ENCODE results near the gene MIS18BP1.
A peak's percentile ranks its signal among the peaks of the same experiment; 100 is the strongest.
"Not testable (repeated sequence)": the region's sequence is repeated elsewhere in the genome, so short reads cannot be mapped to it uniquely, and the experiment has no call there.

MIS18BP1 gene

DNA sequence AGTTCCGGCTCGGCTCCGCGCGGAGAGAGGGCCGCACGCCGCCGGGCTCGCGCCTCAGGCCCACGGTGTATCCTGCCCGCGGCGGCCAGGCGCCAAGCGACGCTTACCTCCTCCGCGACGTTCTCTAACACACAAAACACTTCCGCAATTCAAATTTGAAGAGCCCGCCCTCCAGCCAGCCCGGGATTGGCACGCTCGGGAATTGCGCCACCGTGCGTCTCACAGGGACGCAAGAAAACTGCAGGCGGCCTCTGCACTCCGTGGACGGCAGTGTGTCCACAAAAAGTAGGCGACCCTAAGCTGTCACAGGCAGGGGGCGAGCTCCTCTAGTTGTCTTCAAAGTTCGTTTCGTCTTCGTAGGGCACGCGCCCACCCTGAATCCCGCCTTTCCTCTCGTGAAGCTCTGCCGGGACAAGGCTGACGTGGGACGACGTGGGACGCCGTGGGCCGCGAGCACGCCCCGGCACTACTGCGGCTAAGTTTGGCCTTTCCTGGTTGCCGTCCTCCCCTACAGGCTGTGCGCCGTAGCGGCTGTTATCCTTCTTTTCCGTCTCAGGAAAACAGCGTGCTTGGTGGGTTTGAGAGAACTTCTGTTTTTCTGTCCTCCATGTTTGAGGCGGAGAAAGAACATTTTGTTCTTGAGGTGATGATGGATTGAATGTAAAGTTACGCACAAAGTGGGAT, at the start of gene MIS18BP1:
Gene MIS18BP1 (minus strand): TSS at position 133 of the 684 bp plus-strand sequence. CDS start 5,916 bp downstream, outside the sequence.
- TF ChIP-seq, protein P1, sequence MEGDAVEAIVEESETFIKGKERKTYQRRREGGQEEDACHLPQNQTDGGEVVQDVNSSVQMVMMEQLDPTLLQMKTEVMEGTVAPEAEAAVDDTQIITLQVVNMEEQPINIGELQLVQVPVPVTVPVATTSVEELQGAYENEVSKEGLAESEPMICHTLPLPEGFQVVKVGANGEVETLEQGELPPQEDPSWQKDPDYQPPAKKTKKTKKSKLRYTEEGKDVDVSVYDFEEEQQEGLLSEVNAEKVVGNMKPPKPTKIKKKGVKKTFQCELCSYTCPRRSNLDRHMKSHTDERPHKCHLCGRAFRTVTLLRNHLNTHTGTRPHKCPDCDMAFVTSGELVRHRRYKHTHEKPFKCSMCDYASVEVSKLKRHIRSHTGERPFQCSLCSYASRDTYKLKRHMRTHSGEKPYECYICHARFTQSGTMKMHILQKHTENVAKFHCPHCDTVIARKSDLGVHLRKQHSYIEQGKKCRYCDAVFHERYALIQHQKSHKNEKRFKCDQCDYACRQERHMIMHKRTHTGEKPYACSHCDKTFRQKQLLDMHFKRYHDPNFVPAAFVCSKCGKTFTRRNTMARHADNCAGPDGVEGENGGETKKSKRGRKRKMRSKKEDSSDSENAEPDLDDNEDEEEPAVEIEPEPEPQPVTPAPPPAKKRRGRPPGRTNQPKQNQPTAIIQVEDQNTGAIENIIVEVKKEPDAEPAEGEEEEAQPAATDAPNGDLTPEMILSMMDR (conservative IDR thresholded peaks at IDR 0.05; ENCODE audit: low read depth, low read length), result peak; percentile 34

DNA sequence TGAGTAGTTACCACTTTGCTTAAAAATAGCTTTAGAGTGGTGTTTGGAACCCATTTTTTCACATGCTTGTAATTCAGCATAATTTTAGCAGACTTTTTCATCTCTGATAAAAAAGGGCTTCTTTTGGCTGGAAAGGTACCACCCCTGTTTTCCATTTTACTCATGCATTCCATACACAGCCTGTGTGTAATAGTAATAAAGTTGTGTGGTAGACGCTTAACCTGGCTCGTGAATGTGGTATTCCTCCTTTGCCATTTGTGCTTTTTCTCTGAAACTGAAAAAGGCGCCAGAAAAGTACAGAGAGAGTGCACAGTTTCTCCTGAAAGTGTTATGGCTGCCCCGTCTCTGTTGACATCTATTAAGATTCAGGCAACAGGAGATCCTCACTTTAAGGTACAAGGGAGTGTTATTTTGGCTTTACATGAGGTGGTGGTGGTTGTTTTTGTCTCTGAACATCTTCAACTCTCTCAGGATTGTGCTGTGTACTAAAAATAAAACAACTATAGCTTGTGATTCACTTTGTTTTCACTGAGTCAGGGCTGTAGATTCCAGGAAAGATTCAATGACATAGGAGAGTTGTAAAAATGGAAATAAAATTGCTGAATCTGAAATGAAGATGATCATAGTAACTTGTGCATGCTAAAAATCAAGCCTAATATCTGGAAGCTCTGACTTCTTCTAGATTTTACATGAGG, 45.6 kb upstream of the MIS18BP1 start:
- no peaks in the 10 kb centered on the region for H3K79me2 ChIP-seq (ENCODE audit: insufficient read depth, low read depth)
- H2AFZ ChIP-seq (ENCODE audit: low read depth), result peak overlapping the region; percentile 22; the same call in 1 of the 2 replicates
- peak overlapping the region; percentile 28; the same call in 1 of the 2 replicates for H3K27ac ChIP-seq
- TF ChIP-seq, protein P1 (conservative IDR thresholded peaks at IDR 0.05; ENCODE audit: low read depth, low read length), result no peak
- H4K20me1 ChIP-seq (ENCODE audit: insufficient read depth), result no peaks in the 10 kb centered on the region
- H3K27me3 ChIP-seq (ENCODE audit: insufficient read depth, low read depth), result no peaks in the 10 kb centered on the region
- no peak overlapping the region for H3K9ac ChIP-seq
- no peak overlapping the region for H3K4me3 ChIP-seq (IDR thresholded peaks at IDR 0.05; ENCODE audit: insufficient read depth, low read depth, low read length)
- H3K4me1 ChIP-seq (ENCODE audit: low read depth, poor library complexity, severe bottlenecking), result peaks cover 9% of the 10 kb centered on the region
- H3K4me2 ChIP-seq, result no peak overlapping the region
- H3K36me3 ChIP-seq (ENCODE audit: insufficient read depth), result no peaks in the 10 kb centered on the region

More for the DNA sequence above, at the start of gene MIS18BP1:
- H3K4me1 ChIP-seq (ENCODE audit: low read depth, poor library complexity, severe bottlenecking), result peaks cover 20% of the 10 kb centered on the region
- peaks cover 41% of the 10 kb centered on the region for H3K79me2 ChIP-seq (ENCODE audit: insufficient read depth, low read depth)
- no peaks in the 10 kb centered on the region for H4K20me1 ChIP-seq (ENCODE audit: insufficient read depth)
- H2AFZ ChIP-seq (ENCODE audit: low read depth), result peak within 1 kb of the TSS; percentile 76
- peak within 1 kb of the TSS; percentile 83 for H3K4me2 ChIP-seq
- peak within 1 kb of the TSS; percentile 79 for H3K9ac ChIP-seq
- peak within 1 kb of the TSS; percentile 77 for H3K27ac ChIP-seq
- no peaks in the 10 kb centered on the region for H3K27me3 ChIP-seq (ENCODE audit: insufficient read depth, low read depth)
- no peaks in the 10 kb centered on the region for H3K36me3 ChIP-seq (ENCODE audit: insufficient read depth)
- no peak within 1 kb of the TSS for H3K4me3 ChIP-seq (IDR thresholded peaks at IDR 0.05; ENCODE audit: insufficient read depth, low read depth, low read length)

DNA sequence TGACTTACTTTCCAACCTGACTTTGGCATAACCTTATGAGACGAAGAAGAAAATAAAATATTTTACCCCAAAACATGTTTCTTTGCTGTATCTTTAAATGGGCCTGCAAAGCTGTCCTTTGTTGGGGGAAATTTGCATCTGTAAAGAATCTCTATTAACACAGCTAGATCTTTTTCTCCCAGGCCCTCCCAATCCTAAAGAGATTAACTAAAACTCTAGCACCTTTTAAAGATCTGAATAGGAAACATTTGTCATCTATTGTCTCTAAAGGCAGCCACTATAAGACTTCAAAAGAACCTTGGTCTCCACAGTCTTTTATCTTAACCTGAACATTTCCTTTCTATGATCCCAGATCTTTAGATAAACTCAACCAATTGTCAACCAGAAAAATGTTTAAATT, 41.8 kb upstream of the MIS18BP1 start:
- not testable (repeated sequence) for H3K4me1 ChIP-seq (ENCODE audit: low read depth, poor library complexity, severe bottlenecking); H3K4me3 ChIP-seq (IDR thresholded peaks at IDR 0.05; ENCODE audit: insufficient read depth, low read depth, low read length); H3K27ac ChIP-seq; H3K9ac ChIP-seq; H3K27me3 ChIP-seq (ENCODE audit: insufficient read depth, low read depth); H3K36me3 ChIP-seq (ENCODE audit: insufficient read depth); H2AFZ ChIP-seq (ENCODE audit: low read depth); H3K4me2 ChIP-seq; H3K79me2 ChIP-seq (ENCODE audit: insufficient read depth, low read depth); H4K20me1 ChIP-seq (ENCODE audit: insufficient read depth)

DNA sequence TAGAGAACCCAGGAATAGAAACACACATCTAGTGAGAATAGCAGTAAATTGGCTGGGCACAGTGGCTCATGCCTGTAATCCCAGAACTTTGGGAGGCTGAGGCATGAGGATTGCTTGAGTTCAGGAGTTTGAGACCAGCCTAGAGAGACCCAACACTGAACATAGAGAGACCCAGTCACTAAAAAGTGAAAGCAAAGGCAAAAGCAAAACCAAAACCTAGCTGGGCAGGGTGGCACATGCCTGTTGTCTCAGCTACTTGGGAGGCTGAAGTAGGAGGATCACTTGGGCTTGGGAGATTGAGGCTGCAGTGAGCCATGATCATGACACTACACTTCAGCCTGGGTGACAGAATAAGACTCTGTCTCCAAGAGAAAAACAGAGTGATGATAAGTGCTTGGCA, 37.5 kb upstream of the MIS18BP1 start:
- Histone ChIP-seq H3K36me3 (ENCODE audit: insufficient read depth) (no peaks in the 10 kb centered on the region), H3K27ac (no peak overlapping the region), H2AFZ (ENCODE audit: low read depth) (no peak overlapping the region), H4K20me1 (ENCODE audit: insufficient read depth) (no peaks in the 10 kb centered on the region), H3K4me1 (ENCODE audit: low read depth, poor library complexity, severe bottlenecking) (no peaks in the 10 kb centered on the region), H3K4me3 (IDR thresholded peaks at IDR 0.05; ENCODE audit: insufficient read depth, low read depth, low read length) (no peak overlapping the region), H3K27me3 (ENCODE audit: insufficient read depth, low read depth) (no peaks in the 10 kb centered on the region), H3K4me2 (no peak overlapping the region), H3K9ac (no peak overlapping the region), H3K79me2 (ENCODE audit: insufficient read depth, low read depth) (no peaks in the 10 kb centered on the region)
- TF ChIP-seq, protein P1 (conservative IDR thresholded peaks at IDR 0.05; ENCODE audit: low read depth, low read length), result no peak

DNA sequence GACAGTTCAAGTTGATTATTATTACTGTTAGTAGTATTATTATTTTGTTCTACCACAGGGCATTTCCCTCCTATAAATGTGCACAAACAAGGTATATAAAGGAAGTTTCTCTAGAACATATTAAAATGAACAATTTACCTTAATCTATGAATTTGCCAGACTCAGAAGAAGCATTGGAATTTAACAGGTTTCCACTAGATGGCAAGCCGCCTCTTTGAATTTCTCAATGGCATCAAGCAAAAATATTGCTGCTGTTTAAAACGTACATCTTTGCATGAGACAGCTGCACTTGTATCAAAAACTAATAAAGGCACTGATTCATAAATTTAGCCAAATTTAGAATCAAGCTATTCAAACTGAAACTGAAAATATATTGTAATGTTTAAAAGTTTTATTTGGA, 34.6 kb upstream of the MIS18BP1 start:
- Histone ChIP-seq H3K4me1 (ENCODE audit: low read depth, poor library complexity, severe bottlenecking) (no peaks in the 10 kb centered on the region), H3K27me3 (ENCODE audit: insufficient read depth, low read depth) (no peaks in the 10 kb centered on the region), H3K27ac (no peak overlapping the region), H3K36me3 (ENCODE audit: insufficient read depth) (no peaks in the 10 kb centered on the region), H2AFZ (ENCODE audit: low read depth) (no peak overlapping the region), H3K4me2 (no peak overlapping the region), H4K20me1 (ENCODE audit: insufficient read depth) (no peaks in the 10 kb centered on the region), H3K9ac (no peak overlapping the region), H3K4me3 (IDR thresholded peaks at IDR 0.05; ENCODE audit: insufficient read depth, low read depth, low read length) (no peak overlapping the region), H3K79me2 (ENCODE audit: insufficient read depth, low read depth) (no peaks in the 10 kb centered on the region)
- TF ChIP-seq, protein P1 (conservative IDR thresholded peaks at IDR 0.05; ENCODE audit: low read depth, low read length), result no peak
